ENCODE measurements around the gene SCD5. TPM values are rescaled to one million over a fixed set of nuclear protein-coding genes. Genes with fewer than 3 reads are reported as not detected.

SCD5 gene
- total and polyA plus RNA-seq, 2 of the 8 experiments (the other 6 are each of a cell fraction or from before 2014, with no cell fraction given), result 0.92 to 1.2 TPM

DNA sequence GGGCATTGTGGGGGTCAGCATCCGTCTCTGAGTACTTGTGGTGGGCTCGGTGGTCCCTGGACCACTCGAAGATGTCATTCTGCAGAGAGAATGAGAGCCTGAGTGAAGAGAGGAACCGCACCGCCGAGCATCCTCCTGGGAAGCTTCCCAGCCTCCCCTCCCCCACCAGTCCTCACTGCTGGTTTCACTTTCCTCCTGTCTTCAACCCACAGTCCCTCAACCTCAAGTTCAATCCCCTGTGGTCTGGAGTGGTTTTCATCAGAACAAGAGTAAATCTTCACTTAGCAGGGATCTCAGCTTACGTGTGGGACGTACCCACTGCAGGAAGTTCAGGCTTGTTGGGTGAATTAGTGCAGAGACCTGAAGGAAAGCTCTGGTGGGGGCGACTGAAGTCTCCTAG, 117.8 kb downstream of the SCD5 start (continued):
- TF ChIP-seq, protein P1, sequence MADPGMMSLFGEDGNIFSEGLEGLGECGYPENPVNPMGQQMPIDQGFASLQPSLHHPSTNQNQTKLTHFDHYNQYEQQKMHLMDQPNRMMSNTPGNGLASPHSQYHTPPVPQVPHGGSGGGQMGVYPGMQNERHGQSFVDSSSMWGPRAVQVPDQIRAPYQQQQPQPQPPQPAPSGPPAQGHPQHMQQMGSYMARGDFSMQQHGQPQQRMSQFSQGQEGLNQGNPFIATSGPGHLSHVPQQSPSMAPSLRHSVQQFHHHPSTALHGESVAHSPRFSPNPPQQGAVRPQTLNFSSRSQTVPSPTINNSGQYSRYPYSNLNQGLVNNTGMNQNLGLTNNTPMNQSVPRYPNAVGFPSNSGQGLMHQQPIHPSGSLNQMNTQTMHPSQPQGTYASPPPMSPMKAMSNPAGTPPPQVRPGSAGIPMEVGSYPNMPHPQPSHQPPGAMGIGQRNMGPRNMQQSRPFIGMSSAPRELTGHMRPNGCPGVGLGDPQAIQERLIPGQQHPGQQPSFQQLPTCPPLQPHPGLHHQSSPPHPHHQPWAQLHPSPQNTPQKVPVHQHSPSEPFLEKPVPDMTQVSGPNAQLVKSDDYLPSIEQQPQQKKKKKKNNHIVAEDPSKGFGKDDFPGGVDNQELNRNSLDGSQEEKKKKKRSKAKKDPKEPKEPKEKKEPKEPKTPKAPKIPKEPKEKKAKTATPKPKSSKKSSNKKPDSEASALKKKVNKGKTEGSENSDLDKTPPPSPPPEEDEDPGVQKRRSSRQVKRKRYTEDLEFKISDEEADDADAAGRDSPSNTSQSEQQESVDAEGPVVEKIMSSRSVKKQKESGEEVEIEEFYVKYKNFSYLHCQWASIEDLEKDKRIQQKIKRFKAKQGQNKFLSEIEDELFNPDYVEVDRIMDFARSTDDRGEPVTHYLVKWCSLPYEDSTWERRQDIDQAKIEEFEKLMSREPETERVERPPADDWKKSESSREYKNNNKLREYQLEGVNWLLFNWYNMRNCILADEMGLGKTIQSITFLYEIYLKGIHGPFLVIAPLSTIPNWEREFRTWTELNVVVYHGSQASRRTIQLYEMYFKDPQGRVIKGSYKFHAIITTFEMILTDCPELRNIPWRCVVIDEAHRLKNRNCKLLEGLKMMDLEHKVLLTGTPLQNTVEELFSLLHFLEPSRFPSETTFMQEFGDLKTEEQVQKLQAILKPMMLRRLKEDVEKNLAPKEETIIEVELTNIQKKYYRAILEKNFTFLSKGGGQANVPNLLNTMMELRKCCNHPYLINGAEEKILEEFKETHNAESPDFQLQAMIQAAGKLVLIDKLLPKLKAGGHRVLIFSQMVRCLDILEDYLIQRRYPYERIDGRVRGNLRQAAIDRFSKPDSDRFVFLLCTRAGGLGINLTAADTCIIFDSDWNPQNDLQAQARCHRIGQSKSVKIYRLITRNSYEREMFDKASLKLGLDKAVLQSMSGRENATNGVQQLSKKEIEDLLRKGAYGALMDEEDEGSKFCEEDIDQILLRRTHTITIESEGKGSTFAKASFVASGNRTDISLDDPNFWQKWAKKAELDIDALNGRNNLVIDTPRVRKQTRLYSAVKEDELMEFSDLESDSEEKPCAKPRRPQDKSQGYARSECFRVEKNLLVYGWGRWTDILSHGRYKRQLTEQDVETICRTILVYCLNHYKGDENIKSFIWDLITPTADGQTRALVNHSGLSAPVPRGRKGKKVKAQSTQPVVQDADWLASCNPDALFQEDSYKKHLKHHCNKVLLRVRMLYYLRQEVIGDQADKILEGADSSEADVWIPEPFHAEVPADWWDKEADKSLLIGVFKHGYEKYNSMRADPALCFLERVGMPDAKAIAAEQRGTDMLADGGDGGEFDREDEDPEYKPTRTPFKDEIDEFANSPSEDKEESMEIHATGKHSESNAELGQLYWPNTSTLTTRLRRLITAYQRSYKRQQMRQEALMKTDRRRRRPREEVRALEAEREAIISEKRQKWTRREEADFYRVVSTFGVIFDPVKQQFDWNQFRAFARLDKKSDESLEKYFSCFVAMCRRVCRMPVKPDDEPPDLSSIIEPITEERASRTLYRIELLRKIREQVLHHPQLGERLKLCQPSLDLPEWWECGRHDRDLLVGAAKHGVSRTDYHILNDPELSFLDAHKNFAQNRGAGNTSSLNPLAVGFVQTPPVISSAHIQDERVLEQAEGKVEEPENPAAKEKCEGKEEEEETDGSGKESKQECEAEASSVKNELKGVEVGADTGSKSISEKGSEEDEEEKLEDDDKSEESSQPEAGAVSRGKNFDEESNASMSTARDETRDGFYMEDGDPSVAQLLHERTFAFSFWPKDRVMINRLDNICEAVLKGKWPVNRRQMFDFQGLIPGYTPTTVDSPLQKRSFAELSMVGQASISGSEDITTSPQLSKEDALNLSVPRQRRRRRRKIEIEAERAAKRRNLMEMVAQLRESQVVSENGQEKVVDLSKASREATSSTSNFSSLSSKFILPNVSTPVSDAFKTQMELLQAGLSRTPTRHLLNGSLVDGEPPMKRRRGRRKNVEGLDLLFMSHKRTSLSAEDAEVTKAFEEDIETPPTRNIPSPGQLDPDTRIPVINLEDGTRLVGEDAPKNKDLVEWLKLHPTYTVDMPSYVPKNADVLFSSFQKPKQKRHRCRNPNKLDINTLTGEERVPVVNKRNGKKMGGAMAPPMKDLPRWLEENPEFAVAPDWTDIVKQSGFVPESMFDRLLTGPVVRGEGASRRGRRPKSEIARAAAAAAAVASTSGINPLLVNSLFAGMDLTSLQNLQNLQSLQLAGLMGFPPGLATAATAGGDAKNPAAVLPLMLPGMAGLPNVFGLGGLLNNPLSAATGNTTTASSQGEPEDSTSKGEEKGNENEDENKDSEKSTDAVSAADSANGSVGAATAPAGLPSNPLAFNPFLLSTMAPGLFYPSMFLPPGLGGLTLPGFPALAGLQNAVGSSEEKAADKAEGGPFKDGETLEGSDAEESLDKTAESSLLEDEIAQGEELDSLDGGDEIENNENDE (IDR thresholded peaks at IDR 0.05; ENCODE audit: insufficient replicate concordance, low read length), result no peak
- TF ChIP-seq EP300 (IDR thresholded peaks at IDR 0.05; ENCODE audit: borderline replicate concordance in 1 of 2, low read depth in 2 of 2, low read length in 2 of 2), result no peak
- TF ChIP-seq TAF7 (optimal IDR thresholded peaks at IDR 0.05; ENCODE audit: borderline replicate concordance, low read depth, low read length), result no peak
- TF ChIP-seq YY1 (IDR thresholded peaks at IDR 0.05; ENCODE audit: low read depth, low read length), result no peak
- TF ChIP-seq CHD1 (IDR thresholded peaks at IDR 0.05; ENCODE audit: low read depth, low read length), result no peak
- no peak for TF ChIP-seq POU5F1 (IDR thresholded peaks at IDR 0.05; ENCODE audit: low read depth, low read length)
